ENCODE results near the gene IGFLR1. TPM values are rescaled to one million over a fixed set of nuclear protein-coding genes. Genes with fewer than 3 reads are reported as not detected.
"Not testable (repeated sequence)": the region's sequence is repeated elsewhere in the genome, so short reads cannot be mapped to it uniquely, and the experiment has no call there.

IGFLR1 gene
- total RNA-seq, 1 donor from 2014 or later, result 0.47 TPM

DNA sequence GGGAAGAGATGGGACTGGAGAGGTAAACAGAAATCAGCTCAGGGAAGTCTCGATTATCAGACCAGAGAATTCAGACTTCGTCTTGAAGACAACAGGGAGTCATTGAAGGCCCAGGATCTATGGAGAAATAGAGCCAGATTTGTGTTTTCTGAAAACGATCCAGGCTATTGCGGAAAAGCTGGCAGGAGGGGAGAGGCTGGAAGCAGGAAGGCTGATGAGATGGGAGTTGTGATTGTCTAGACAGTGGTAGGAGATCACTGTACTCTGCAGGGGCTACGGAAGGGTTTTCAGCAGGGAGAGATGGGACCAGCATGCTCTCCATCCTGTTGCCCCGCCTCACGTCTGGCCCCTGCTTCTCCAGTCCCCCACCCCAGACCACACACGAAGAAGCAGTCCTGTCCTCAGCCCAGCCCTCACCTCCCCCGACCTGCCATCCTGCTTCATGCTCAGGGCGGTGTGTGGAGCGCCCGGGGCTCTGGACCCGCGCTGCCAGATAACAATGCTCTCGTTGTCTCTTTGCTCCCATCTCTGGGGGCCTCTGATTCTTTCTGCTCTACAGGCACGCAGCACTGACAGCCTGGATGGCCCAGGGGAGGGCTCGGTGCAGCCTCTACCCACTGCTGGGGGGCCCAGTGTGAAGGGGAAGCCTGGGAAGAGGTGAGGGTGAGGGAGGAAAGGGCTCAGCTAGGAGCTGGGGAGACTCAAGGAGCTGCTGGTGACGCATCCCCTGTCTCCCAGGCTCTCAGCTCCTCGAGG is 35.0 kb upstream of the IGFLR1 start:
- DNase-seq, result no peak

DNA sequence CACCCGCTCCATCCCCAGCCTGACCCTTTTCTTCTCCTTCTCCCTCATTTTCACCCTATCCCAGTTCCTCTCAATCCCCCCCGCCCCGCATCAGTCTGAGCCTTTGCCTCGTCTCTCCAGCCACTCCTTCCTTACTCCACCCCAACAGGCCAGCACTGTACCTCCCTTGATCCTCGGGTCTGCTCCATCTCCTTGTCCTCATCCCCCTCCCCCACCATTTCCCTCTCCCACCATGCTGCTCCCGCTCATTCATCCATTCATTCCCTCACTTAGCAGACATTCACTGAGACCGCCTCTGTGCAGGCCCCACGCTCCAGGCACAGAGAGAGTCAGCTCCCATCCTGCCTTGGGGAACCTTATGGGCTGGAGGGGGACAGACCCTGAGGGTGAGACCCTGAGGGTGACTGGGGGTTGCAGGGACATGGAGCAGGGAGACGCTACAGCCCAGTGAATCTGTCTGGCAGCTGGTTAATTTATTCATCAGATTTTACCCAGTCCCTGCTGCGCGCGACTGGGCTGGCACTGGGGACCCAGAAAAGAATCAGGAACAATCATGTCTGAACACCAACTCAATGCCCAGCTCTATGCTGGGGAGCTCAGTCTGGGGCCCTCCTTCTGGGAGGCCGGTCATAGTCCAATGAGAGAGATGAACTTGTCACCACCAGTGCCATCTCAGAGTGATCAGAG is 34.0 kb upstream of the IGFLR1 start:
- DNase-seq, result no peak

DNA sequence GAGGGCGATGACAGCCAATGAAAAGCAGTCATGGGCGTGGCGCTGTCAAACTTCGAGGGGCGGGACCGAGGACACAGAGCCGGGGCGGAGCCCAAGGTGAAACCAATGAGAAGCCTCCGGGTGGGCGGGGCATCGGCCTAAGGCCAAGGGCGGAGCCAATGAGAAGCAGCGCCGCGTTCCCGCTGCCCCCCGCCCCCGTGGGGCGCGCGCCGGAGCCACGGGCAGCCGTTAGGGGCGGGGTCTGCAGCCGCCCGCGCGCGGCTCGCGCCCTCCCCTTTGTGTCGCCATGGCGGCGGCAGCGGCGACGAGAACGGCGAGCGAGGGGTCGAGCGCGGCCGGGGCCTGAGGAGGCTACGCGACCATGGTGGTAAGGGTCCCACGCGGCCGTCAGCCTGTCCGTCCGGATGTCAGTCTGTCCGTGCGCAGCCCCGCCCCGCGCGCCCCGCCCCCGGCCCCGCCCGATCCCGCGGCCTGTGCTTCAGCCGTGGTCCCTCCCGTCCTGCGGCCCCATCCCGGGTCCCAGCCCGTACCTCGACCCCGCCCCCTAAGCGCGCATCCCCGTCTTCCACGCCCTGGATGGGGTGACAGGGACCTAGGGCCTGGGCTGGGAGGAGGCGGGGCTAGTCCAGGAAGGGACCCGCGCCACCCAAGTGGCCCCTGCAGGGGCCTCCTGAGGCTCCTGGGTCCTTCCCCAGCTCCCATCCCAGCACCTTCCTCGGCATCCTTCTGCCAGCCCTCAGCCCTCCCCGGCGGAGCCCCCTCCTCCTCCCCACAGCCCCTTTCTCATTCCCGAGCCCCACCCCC is 33.2 kb upstream of the IGFLR1 start, which contains the start of gene ARHGAP33:
TSS of gene ARHGAP33 (plus strand) at position 267 of the 804 bp plus-strand sequence. CDS start at position 362, 95 bp downstream.
- DNase-seq, result peak; percentile 97

DNA sequence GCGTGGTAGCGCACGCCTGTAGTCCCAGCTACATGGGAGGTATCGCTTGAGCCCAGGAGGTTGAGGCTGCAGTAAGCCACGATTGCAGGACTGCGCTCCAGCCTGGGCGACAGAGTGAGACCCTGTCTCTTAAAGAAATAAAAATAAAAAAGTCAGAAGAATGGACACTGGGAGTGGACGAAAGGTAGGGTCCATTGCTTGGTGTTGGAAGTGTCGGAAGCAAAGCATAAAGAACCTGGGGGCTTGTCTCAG is 32.7 kb upstream of the IGFLR1 start:
- DNase-seq, result no peak

DNA sequence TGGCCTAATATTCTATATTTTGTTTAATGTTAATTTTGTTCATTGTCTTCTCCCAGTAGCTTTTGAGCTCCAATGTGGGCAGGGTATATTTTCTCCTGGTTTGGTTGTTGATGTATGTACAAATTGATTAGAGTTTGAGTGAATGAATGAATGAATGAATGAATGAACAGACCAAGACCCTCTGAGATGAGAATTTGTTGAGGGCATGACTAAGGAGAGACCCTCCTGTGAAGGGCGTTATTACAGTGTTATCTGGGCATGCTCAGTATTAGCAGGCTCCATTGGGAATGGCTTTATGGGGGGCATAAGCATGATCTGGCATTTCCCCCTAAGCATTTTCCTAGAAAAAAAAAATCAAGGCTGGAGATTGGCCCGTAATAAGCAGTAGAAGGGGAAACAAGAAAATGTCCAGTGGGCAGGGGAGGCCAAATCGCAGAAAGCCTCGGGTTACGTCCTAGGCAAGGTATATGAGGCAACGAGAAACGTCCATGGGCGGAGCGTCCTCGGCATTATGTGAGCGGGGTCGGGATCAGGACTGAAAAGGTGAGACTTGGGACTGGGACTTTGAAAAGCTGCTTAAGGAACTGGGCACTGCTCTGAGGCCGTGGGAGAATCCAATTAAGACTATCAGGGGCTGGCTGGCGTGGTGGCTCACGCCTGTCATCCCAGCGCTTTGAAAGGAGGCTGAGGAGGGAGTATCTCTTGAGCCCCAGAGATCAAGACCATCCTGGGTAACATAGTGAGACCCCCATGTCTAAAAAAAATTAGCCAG is 32.2 kb upstream of the IGFLR1 start:
- DNase-seq, result no peak

DNA sequence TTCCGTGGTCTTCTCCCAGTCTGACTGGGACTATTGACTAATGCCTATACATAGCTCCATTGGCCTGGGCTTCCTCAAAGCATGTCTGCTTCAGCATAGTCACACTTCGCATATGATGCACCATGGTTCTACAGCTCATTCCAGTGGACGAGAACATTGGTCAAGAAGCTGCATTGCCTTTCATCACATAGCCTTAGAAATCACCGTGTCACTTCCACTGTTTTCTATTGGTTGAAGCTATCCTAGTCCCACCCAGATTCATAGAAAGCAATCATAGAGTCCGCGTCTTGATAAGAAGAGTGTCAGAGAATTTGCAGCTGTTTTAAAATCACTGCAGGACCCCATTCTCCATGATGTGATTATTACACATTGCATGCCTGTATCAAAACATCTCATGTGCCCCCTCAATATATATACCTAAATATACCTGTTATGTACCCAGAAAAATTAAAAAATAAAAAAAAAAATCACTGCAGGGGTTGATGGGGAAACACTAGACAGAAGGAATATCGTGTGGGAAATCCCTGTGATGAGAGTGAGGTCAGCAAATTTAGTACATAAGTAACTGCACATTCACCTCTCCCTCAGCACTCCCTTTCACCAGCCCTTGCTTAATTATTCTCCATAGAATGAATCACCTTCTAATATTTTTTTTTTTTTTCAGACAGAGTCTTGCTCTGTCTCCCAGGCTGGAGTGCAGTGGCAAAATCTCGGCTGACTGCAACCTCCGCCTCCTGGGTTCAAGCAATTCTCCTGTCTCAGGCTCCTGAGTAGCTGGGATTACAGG is 31.0 kb upstream of the IGFLR1 start:
- no peak for DNase-seq

DNA sequence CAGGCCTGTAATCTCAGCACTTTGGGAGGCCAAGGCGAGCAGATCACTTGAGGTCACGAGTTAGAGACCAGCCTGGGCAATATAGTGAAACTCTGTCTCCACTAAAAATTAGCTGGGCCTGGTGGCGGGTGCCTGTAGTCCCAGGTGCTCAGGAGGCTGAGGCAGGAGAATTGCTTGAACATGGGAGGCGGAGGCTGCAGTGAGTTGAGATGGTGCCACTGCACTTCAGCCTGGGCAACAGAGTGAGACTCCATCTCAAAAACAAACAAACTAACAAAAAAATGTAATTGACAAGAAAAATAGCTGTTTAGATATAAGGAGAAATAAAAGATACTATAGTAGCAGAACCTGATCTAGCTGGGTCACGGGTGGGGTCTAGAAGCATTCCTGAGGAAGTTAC is 30.1 kb upstream of the IGFLR1 start:
- not testable (repeated sequence) for DNase-seq

DNA sequence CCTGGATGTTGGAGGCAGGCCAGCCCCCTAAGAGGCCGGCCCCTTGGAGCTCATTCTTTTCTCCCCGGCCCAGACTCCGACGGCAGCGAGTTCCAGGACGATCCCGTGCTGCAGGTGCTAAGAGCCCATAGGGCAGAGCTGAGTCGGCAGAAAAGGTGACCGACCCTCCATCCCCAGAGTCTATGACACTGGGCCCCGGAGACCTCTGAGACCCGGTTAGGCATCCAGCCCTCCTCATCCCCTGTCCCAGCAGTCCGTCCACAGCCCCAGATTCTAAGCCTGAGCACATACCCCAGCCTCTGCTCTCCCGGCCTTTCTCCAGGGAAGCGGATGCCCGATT is 25.8 kb upstream of the IGFLR1 start:
- no peak for DNase-seq

DNA sequence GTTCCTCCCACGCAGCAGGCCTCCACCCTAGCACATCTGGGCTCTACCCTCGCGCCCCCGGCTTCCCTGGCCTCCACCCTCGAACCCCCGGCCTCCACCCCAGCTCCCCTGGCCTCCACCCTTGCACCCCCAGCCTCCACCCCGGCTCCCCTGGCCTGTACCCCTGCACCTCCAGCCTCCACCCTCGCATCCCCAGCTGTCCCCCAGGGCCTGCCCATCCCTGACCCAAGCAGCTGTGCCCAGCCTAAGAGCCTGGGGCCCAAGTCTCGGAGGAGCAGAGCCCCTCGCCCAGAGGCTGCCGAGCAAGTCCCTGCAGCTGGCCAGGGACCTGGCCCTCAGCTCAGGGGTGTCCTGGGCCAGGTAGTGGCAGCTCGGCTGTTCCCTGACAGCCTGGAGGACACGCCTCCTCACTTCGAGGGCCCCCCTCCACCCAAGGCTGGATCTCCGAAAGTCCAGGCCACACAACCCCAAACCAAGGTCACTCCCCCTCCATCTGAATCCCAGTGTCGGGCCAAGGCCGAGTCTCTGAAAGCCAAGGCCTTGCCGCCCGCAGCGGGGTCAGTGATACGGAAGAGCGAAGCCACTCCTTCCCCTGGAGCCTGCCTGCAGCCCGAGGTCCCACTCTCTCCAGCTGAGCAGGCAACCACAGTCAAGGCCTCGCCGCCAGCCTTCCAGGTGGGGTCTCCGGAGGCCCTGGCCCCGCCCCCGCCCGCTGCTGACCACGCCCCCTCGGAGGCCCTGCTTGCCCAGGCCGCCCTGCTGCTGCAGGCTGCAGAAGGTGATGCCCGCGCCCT is 25.2 kb upstream of the IGFLR1 start:
- no peak for DNase-seq

DNA sequence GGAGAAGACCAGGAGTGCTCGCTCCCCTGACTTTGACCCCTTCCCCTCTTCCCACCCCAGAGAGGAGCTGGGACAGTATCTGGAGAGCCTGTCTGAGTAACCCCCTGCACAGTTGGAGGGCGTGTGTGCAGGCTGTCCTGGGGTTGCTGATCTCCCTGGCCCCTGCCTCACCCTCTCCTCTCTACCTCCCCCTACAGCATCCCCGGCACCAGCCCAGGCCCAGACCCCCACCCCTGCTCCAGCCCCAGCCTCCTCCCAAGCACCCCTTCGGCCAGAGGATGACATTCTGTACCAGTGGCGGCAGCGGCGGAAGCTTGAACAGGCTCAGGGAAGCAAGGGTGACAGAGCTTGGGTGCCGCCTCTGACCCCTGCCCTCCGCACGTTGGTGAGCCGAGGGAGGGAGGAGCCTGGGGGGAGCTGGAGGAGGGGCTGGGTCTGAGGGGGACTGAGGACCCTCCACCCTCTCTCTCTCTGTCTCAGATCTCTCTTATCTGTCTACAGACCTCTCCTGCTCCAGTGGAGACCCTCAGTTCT is 24.4 kb upstream of the IGFLR1 start:
- DNase-seq, result no peak

DNA sequence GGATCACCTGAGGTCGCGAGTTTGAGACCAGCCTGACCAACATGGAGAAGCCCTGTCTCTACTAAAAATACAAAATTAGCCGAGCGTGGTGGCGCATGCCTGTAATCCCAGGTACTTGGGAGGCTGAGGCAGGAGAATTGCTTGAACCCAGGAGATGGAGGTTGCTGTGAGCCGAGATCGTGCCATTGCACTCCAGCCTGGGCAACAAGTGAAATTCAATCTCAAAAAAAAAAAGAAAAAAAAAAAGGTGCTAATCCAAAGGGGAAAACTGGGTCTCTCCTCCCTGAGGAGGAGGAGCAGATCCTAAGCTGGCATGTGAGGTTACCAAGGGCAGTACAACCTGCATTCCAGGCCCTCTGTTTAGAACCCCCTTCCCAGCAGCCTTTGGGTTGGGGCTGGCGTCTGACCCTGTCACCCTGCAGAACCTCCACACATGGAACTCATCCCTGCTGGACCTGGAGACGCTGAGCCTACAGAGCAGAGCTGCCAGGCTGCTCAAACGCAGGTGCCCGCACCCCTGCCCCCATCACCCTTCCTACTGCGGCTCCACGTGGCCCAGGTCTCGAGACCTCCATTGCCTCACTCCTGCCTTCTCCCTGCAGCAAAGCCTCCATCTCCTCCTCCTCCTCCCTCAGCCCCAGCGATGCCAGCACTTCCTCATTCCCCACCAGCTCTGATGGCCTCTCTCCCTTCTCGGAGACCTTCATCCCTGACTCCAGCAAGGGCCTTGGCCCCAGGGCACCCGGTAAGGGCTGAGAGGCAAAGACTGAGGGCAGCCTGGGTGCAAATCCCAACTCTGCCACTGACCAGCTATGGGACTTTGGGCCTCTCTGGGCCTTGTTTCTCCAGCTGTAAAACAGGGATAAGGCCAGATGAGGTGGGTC is 22.4 kb upstream of the IGFLR1 start:
- DNase-seq, result no peak

DNA sequence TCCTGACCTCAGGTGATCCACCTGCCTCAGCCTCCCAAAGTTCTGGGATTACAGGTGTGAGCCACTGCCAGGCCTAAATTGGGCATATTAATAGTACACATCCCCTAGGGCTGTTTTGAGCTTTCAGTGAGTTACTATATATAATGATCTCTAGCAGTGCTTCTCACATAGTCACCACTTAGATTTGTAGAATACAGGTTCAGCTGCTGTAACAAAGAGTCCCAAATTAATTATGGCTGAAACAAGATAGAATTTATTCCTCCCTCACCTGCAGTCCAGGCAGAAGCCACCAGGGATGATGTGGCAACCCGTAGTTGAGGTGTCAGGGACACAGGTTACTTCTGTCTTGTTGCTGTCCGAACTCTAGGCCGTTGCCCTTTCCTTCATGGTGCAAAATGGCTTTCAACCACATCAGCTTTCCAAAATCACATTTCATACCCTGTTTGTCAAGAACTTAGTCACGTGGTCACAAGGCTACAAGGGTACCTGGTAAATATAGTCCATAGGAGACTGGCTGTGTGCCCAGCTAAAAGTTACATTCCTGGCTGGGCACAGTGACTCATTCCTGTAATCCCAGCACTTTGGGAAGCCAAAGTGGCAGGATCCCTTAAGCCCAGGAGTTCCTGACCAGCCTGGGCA is 18.6 kb upstream of the IGFLR1 start:
- DNase-seq, result no peak

DNA sequence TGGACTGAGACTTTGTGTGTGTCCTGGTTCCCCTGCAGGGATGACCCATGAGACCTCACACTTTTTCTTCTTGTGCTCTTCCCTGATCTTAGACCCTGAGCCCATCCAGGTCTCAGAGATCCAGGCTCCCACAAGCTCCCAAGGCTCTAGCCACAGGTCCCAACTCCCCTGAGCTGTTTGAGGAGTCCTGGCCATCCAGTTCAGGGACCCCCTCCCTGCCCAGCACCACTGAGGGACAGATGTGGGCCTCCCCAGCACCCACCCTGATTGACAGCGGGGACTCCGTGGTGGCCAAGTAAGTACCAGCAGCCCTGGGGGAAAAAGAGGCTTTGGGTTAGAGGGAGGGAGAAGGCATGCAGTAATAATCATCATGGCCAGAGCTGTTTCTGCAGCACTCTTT is 17.4 kb upstream of the IGFLR1 start:
- DNase-seq, result no peak

DNA sequence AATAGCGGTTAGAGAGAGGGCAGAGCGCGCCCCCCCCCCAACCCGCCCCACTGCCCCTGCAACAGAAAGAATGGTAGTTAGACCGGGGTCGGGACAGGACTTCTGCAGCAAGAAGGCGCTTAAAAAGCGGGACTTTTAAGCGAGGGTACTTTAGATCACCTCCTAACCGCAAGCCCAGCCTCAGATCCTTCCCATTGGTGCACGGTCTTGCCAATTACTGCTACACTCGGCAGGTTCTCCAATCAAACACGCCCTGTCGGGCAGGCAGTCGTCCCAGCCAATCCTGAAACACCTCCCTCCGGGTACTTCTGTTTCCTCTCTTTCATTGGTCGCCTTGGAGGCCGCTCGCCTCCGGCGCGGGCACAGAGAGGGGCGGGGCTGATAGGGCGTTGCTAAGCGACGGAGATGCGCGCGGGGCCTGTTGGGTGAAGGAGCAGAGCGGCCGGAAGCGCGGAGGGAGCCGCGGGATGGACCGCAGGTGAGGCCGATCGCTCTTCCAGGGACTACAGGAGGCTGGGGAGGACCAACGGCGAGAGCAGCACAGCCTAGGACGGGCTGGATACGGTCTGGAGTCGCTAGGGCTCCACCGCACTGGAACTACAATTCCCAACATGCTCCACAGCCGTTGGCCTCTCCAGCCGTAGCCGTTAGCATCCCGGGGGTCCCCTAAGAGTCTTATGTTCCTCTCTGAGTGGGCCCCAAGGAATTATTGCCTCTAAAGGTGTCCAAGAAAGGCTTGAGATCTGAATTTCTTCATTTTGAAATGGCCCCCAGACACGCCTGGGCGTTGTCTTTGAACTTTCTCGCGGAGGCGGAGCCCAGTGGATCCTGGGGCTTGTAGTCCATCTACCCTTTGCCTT is 15.7 kb upstream of the IGFLR1 start, which contains the start of gene PROSER3:
TSS of gene PROSER3 (plus strand) at position 428 of the 860 bp plus-strand sequence. CDS start at position 468, 40 bp downstream.
- DNase-seq, result peak; percentile 97

DNA sequence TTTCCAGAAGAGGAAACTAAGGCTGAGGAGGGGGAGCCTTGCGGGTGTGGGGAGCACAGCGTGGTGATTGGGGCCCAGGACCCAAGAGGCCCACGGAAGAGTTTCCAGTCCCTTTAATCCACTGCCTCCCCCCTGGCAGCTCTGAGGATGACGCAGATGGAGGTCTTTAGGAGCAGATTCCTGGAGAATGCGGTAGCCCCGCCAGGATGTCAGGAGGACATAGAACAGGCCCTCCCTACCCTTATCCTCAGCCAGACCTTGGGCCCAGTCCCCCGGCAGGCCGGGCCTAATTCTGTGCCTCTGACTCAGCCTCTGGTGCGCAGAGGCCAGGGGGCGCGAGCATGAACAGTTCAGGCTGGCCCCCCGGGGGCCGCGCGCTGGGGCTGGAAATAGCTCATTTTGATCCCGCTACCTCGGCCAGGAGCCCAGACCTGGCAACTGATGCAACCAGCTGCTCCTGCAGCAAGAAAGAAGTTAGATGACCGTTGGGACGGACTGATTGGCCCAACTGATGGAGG is 15.0 kb upstream of the IGFLR1 start:
- DNase-seq, result peak; percentile 48

DNA sequence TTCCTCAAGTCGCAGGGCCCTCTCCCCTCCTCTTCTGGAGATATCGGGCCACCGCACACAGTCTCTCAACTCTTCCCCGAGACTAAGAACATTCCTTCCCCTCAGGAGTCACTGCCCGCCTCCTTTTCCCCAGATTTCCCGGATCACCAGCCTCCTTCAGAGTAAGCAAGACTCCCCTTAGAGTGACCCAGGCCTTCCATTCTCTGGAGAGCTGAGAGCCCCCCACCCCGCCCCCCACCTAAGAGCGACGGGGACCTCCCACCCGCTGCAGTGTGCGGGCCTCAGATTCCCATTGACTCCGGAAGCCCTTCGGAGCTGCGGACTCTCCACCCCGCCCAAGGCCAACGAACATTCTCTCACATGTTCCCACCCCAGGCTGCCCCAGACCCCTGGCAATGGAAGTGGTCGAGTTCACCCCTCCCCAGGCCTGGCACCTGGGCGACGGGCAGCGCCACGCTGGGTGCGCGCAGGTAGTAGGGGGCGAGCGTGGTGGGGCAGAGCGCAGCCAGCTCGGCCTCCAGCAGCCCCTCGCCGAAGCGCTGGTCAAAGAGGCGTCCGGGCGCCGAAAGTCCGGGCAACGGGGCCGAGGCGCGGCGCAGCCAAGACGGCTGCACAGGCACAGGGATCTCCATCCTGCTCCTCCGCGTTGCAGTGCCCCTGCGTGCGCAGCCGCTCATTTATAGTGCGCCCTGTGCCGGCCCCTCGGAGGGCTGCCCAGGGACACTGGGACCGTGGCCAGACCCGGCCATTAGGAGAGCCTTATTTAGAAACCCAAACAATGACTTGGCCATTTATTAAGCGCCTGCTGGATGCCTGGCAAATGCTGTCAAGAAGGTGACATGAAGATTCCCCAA is 14.4 kb upstream of the IGFLR1 start, which contains the start of gene HSPB6:
TSS of gene HSPB6 (minus strand) at position 653 of the 854 bp plus-strand sequence. CDS start at position 632, 21 bp downstream.
- DNase-seq, result no peak
